ENCODE measurements around the gene RNF144A.

Gene RNF144A

DNA sequence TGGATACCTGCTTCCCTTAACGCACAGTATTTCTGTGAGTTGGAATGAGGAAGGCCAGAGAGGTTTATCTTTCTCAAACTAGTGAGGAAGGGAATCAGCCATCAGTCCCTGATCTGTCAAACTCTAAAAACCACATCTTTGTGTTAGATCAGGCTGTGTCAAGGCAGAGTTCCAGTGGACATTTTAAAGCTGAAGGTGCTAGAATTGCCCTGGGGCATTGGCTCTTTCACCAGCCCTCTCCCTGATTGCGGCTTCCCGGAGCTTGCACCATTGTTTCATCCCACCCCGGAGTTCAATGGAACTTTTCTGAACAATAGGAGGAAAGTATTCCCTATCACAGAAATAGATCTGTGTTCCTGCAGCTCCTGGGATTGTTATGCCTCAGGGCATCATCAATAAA, 110.2 kb downstream of the RNF144A start:
- no peak for DNase-seq

GRCh38 chr2:7027956-7028655, 110.9 kb downstream of the RNF144A start:
- DNase-seq: no peak

- DNase-seq: no peak
Observed at GRCh38 chr2:7028846-7029245, 111.6 kb downstream of the RNF144A start.

DNA sequence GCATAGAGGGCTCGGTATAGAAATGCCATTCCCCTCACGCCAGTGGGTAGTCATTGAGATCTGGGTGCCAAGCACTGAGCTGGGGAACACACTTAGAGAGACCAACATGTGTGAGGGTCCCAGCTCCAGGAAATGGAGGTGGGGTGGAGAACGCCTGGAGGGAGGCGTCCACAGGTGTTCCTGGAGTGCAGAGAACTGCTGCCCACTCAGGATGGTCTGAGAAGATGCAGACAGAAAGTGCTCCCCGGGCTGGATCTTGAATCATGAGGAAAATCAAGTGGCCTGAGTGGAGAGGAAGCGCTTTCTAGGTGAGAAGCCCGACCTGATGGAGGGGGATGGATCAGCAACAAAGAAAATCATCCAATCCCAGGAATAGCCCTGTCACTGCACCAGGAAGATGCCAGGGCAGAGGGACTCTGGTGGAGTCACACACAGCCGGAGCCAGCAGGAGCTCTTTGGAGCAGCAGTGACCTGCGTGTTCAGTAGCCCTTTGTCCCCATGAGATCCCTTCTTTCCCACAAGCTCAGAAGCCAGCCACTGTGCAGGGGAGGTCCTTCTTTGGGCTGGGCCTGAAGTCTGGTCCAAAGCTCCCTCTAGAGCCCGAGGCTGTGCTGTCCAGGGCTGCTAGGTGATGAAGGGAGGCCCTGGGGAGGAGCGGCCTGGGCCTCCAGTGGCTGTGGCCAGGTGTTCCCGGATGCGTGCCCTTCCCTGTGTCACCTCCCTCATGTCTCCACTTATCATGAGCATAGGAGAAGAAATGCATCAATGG, 112.3 kb downstream of the RNF144A start:
- DNase-seq: no peak

GRCh38 chr2:7030810-7031209, 113.6 kb downstream of the RNF144A start:
- no peak for DNase-seq

DNA sequence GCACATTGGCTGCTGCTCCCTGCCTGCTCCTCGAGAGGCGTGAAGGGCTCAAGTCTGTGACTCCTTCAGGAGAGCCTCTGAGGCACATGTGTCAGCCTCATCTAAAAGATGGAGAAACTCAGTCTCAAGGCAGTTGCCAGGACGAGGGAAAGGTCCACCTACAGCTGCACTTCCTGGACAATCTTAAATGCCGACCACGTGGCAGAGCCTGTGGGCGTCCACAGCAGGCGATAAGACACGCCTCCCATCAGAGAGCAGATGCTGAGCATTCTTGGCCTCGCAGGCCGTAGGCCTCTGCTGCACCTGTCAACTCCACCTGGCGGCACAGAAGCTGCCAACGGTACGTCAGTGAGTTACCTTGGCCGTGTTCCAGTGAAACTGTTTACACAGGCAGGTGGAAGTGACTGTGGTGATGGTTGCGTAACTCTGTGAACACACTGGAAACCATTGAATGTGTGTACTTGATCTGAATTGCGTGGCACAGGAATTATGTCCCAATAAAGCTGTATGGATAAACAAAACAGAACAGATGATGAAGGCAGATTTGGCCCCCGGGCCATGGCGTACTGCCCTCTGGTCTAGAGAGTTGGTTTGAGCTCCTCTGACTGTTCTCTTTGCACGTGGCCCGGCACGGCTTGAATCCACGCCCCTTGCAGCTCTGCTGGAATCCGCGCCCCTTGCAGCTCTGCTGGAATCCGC, 114.5 kb downstream of the RNF144A start:
- no peak for DNase-seq

DNA sequence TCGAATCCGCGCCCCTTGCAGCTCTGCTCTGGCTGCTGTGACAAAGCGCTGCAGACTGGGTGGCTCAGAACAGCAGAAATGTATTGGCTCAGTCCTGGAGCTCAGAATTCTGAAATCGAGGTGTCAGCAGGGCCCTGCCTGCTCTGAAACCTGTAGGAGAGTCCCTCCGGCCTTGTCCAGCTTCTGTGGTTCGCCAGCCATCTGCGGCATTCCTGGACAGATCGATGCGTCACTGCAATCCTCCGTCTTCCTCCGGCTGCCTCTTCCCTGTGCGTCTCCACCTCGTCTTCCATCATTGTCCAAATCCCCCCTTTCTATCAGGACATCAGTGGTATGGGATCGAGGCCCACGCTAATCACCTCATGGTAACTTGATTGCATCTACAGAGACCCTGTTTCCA, 115.2 kb downstream of the RNF144A start:
- DNase-seq: no peak

GRCh38 chr2:7033136-7033960, 116.1 kb downstream of the RNF144A start:
- no peak for DNase-seq

DNA sequence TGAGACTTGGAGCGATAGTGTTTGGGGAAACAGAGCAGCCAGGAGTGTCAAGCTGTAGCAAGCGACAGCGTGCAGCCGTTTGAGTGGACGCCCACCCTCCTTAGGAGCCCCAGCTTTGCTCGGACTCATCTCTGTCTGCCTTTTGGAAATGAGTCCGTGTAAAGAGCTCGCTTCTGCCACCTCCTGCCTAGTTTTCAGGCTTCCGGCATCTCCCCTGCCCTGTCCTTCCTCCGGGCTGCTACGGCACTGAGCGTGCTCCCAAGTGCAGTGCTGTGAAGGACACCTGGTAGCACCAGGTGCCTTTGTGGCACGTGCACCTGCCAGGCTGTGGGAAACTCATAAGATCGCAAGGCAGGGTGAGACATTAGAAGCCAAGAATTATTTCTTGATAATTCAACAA, 117.1 kb downstream of the RNF144A start:
- DNase-seq: no peak

GRCh38 chr2:7035884-7036283, 118.7 kb downstream of the RNF144A start:
- DNase-seq: no peak

- DNase-seq: peak; percentile 44 to 51
Observed at GRCh38 chr2:7037340-7038333, 120.4 kb downstream of the RNF144A start.

DNA sequence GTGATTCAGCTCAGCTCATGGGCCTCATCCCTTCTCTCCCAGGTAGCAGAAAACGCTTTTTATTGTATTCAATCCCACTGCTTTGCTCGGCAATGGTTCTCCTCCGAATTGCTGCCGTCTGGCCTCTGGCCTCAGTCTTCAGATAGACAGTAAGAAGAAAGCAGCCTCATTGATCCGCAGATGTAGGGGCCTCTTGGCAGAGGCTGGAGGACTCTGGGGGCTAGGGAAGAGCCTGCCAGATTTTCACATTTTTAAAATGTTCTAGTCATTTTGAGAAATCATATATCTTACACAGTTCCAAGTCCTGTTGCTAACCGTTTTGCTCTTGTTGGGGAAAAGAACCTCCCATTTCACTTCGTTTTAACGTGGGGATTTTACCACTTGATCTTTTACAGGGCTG, 123.3 kb downstream of the RNF144A start:
- no peak for DNase-seq

DNA sequence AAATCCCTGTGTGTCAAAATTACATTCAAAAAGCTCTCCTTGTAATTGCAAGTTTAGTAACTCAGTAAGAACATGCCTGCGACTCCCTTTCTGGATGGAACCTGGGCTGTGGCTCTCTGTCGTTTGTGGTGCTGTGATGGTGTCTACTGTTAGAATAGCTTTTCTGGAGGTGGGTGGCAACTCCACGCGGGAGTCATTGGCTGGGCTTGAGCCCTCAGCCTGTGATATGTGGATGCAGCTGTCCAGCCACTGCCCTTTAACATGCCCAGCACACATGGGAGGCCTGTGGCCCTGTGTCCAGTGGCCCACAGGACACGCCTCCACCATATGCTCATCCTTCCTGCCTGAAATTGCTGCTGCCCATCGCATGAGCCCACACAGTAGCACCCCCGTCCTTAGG, 124.2 kb downstream of the RNF144A start:
- DNase-seq: no peak

DNA sequence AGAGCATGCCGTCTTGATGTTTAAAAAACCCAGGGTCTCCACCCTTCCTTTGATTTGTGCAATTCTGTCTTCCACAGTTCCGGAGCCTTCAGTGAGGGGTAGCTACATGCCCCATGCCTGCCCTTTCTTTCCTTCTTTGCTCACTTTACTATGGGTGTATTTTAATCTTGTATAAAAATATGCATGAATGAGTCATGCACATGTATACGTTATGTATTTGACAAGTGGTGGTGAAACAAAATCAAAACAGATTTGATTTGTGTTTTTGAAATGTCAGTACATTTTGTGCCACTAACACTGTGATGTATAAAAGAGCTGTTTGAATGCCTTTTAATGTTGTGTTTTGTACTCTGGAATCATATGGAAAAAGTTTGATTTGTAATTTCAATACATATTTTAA, 126.5 kb downstream of the RNF144A start:
- DNase-seq: no peak

DNA sequence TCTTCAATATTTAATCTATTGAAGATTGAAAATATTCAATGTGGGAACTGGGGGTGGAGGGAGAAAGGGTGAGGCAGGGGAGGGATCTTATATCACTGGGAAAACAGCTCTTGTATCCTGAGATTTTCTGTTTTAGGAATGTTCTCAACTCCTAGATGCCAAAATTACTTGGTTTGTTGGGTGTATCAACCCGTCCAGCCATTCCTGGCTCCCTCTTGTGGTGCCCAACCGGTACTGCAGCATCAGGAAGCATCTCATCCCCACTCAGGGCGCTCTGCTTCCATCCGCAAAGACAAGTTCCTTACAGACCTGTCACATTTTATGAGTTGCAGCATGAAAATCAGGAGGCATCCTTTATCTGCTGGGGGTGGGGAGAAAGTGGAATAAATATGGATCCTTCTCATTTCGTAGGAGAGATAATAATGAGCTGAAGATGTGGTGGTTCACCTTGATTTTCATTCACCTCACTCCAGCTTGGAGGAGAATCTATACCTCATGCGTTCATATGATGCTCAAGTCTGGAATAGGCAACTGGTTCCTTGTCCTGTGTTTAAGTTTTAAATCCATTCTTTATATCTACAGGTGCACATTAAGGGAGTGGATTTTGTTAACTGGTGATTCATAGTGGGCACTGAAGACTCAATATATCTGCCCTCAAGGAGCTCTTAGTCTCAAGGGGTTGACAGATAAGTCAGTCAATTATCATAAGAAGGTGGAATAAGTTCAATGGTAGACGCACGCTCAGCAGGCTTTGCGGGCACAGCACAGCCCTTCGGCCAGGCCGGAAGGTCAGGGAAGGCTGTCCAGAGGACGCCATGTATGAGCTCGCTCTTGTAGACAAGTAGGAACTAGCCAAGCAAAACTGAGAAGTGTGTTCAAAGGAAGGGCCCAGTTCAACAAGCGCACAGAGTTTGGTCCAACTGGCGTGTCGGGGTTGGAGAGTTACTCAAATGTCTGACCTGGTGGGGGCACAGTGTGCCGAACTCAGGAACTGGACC, 127.3 kb downstream of the RNF144A start:
- DNase-seq: peak; percentile 58 to 63

GRCh38 chr2:7045601-7046590, 128.7 kb downstream of the RNF144A start:
- no peak for DNase-seq

DNA sequence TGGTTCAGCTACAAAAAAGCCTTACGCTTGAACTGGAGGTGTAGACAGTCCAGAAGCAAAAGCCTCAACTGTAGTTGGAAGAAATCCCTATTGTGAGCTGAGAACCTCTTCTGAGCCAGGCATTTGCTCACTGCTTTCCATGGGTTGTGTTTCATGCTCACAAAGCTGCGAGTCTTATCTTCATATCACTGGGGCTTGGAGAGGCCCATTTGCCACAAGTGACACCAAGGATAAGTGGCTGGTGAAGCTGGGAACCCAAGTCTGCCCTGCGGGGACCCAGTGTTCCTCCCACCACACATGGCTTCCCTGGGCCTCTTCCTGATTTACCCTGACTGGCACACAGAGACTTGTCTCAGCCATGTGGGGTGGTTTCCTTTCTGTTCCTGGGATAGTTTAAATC, 130.4 kb downstream of the RNF144A start:
- DNase-seq: no peak

DNA sequence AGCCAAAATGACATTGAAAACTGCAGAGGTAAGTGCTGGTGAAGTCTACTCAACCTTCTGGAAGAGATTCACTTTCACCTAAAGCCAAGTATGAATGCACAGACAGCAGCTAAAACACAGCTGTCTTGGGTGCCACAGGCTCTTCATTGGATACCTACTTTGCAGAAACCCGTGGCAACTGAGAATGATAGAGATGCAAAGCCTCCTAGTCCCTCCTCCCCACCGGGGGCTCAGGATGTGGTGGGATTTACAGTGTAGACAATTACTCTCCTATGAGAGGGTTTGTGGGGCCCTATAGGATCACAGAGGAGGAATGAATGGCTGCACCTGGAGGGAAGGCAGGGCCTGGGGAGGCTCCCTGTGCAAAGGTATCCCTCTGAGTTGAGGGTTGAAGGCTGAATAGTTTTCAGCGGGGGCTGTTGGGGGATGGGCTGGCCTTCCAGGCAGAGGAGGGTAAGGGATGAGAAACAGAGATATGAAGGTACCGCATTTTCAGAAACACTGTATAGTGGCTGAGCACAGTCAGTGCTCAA, 131.6 kb downstream of the RNF144A start:
- DNase-seq: no peak

GRCh38 chr2:7052404-7052803, 135.2 kb downstream of the RNF144A start:
- no peak for DNase-seq

Measured in stimulated activated CD4-positive, alpha-beta T cell treated with anti-CD3 and anti-CD28 coated beads, Interleukin-2, amount 100 ng/mL, for 48 hours (primary cell).